Right lobe of liver (tissue), 4 donors: ENCODE results near the gene PLCB1.

Experiments
- CTCF ChIP-seq, 4 donors: fragments of 200-600 bp in 3 of 4; fragments of 450-650 bp in 1 of 4; IDR thresholded peaks; one replicate each; pipeline versions ENCODE4 v1.5.1 to v1.8.0; 2016 to 2022; ENCODE audit warnings: antibody characterized with exemption in 4 of 4, mild to moderate bottlenecking in 2 of 4
- POLR2A ChIP-seq: fragments of 450-650 bp; IDR thresholded peaks from one replicate; pipeline ENCODE4 v1.6.1; 2017; ENCODE audit warnings: antibody characterized with exemption, mild to moderate bottlenecking
- donor health status: DM: no; HTN: no; CAD: no.
- donor health status: DM: no; HTN: no; CAD: no.
- donor health status: DM: no; HTN: yes; CAD: no.

DNA sequence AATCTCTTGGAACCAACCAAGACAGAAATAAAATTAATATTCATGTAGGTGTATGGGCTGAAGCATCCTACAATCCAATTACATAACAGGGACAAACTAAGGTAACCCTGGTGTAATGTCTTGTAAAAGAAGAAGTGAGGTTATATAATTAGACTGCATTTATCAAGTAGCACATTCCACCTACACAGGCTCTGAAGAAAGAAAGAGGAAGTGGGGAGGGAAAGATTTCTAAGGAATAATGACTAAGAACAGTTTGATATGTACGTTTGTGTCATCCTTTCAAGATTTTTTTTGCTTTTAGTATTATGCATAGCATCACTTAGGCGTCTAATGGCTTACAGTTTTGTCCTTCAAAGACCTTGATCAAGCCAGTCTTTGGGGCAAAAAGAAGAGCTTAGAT lies 139.7 kb downstream of the PLCB1 start:
- no peak for TF ChIP-seq CTCF (IDR thresholded peaks at IDR 0.05)
- TF ChIP-seq POLR2A, result no peak
